NCI-H2029 (cell line): ENCODE measurements around the gene WIPF3.

Source experiments
- DNase-seq: peaks from one replicate; lab custom pipeline; 2025; lab: John Stamatoyannopoulos, UW

Gene WIPF3

GRCh38 chr7:29915481-29916215 is 109.3 kb downstream of the WIPF3 start:
- DNase-seq = no peak

- peak; percentile 68 for DNase-seq
Observed at GRCh38 chr7:29917641-29918040, 111.3 kb downstream of the WIPF3 start.

- no peak for DNase-seq
Observed at GRCh38 chr7:29918850-29919249, 112.5 kb downstream of the WIPF3 start.

GRCh38 chr7:29919790-29920189 is 113.5 kb downstream of the WIPF3 start:
- DNase-seq = no peak

- no peak for DNase-seq
Observed at GRCh38 chr7:29920491-29920890, 114.2 kb downstream of the WIPF3 start.

- peak; percentile 43 for DNase-seq
Observed at GRCh38 chr7:29921404-29922010, 115.2 kb downstream of the WIPF3 start.

GRCh38 chr7:29922921-29923700 is 116.8 kb downstream of the WIPF3 start:
- DNase-seq = no peak

- DNase-seq = no peak
Observed at GRCh38 chr7:29924006-29924405, 117.7 kb downstream of the WIPF3 start.

- no peak for DNase-seq
Observed at GRCh38 chr7:29924684-29925083, 118.4 kb downstream of the WIPF3 start.

GRCh38 chr7:29926216-29926615 is 119.9 kb downstream of the WIPF3 start:
- DNase-seq = no peak

GRCh38 chr7:29926741-29927140 is 120.4 kb downstream of the WIPF3 start:
- no peak for DNase-seq

- DNase-seq = no peak
Observed at GRCh38 chr7:29929018-29929807, 122.9 kb downstream of the WIPF3 start.

- no peak for DNase-seq
Observed at GRCh38 chr7:29935111-29935510, 128.8 kb downstream of the WIPF3 start.

GRCh38 chr7:29937132-29937531 is 130.8 kb downstream of the WIPF3 start:
- no peak for DNase-seq

- no peak for DNase-seq
Observed at GRCh38 chr7:29940199-29940598, 133.9 kb downstream of the WIPF3 start.

GRCh38 chr7:29945259-29945809 is 139.0 kb downstream of the WIPF3 start:
- DNase-seq = no peak

GRCh38 chr7:29946428-29947186 is 140.3 kb downstream of the WIPF3 start:
- no peak for DNase-seq

GRCh38 chr7:29948587-29948986 is 142.3 kb downstream of the WIPF3 start:
- DNase-seq = no peak

- DNase-seq = no peak
Observed at GRCh38 chr7:29950480-29950879, 144.2 kb downstream of the WIPF3 start.

- DNase-seq = no peak
Observed at GRCh38 chr7:29951206-29951605, 144.9 kb downstream of the WIPF3 start.

GRCh38 chr7:29953726-29954347 is 147.5 kb downstream of the WIPF3 start:
- DNase-seq = no peak
